GM18511 (cell line): ENCODE measurements around the gene WASHC4.

Experiments used
- ATAC-seq: cut with Tn5 transposase; IDR thresholded peaks from one replicate; pipeline ENCODE4 v1.9.1; 2021; ENCODE audit warnings: mild to moderate bottlenecking, moderate library complexity; ENCODE audit not compliant: unreplicated experiment

WASHC4 gene

GRCh38 chr12:105204127-105204526 is 96.6 kb downstream of the WASHC4 start:
- no peak for ATAC-seq

GRCh38 chr12:105204916-105205315 is 97.4 kb downstream of the WASHC4 start:
- no peak for ATAC-seq

DNA sequence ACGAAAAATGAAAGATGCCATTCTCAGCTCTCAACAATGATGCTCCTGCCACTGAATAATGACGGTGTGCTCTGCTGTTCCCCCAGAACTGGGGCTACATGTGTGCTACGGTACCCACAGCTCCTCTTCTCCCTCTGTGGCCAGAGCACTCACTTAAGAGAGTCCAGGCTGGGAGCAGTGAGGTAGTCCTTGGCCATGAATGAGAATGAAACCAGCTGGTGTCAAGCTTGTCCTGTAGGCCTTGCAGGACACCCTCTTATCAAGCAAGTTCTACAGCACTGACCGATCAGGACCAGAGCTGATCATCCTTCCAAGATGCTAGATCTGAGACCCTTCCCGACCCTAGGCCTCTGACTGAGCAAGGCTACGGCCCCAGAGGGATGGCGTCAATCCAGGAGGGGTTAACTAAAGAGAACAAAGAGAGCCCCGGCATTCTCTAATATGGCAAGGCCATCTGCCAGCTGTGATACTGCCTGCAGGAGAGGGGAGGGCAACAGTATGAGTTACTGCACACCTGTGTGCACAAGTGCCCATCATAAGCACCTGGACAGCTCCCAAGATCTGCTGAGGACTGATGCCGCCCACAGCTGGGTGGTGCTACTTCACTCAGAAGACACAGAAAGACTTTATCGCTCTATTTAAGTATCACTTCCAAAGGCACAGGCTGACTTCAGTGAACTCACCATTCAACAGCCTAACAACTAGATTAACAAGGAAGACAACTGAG is 98.0 kb downstream of the WASHC4 start:
- ATAC-seq = no peak

- no peak for ATAC-seq
Observed at GRCh38 chr12:105206686-105207374, 99.3 kb downstream of the WASHC4 start.

GRCh38 chr12:105209091-105209490 is 101.6 kb downstream of the WASHC4 start:
- ATAC-seq = no peak

DNA sequence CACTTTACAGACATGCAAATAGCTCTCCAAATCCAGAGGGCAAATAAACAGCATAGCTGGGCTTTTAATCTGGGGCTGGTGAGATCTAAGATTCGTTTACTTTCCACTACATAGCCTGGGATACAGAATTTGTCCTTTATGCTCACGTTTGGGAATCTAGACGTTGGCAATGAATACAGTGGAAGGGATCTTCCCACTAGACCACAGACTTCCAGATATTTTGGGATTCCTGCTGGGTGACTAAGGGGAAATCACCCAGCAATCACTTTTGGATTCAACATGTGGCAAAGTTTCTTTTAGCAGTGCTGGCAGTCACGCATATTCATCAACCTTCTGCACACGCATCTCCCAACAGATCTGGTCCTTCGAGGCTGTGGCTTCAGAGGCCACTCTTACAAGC is 104.9 kb downstream of the WASHC4 start:
- ATAC-seq = no peak

DNA sequence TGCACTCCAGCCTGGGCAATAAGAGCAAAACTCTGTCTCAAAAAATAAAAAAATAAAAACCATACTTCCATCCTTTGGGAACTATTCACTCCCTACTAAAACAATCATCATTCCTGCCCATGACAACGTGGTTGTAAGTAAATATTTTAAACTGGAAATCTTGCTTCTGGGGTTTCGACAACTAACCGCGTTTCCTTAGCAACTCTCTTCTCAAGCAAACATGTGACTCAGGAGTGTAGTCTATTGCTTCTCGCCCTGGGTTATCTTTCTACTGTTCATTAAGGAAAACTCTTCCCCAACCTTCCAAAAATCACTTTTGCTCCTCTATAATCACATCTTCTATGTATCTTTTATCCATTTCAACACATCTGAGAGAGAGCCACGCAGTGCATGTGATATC is 106.6 kb downstream of the WASHC4 start:
- no peak for ATAC-seq

DNA sequence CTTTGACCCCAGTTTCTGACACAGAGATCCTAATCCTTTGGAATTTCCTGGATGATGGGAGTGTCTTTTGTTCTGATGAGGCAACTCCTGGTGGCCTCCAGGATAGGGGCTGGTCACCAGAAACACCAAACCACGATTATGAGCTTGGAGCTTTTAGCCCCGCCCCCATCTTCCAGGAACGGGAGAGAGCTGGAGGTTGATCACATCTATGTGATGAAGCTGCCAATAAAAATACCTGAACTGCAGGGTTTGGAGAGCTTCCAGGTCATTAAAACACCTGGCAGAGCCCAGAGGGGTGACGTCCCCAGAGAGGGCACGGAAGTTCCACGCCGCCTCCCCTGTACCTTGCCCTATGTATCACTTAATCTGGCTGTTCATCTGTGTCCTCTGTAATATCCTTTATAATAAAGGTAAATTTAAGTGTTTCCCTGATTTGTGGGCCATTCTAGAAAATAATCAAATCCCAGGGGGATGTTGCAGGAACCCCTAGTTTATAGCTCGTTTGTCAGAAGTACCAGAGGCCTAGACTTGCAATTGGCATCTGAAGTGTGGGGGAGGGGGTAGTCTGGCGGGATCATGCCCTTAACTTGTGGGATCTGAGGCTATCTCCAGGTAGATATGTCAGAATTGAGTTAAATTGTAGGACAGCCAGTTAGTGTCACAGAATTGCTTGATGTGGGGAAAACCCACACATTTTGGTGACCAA is 107.3 kb downstream of the WASHC4 start:
- ATAC-seq = no peak

DNA sequence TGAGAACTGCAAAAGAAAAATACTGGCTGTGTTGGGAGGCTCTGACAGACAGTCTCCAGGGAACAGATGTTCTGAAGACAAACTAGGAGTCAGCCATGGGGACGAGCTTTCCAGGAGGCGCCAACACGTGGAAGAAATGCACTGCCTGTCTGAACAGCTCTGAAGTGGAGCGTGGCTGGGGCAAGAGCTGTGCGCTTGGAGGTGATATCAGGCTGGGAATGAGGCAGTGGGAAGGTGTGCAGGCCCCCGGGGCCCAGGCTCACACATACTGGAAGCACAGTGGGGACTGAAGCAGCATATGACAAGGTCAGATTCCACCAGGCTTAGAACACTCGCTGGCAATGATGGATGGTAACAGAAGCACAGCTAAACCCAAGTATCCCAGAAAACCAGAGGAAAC is 110.9 kb downstream of the WASHC4 start:
- ATAC-seq = no peak
